Measurements from ENCODE around the gene TRMT1.
"Not testable (repeated sequence)": the region's sequence is repeated elsewhere in the genome, so short reads cannot be mapped to it uniquely, and the experiment has no call there.

Gene TRMT1

DNA sequence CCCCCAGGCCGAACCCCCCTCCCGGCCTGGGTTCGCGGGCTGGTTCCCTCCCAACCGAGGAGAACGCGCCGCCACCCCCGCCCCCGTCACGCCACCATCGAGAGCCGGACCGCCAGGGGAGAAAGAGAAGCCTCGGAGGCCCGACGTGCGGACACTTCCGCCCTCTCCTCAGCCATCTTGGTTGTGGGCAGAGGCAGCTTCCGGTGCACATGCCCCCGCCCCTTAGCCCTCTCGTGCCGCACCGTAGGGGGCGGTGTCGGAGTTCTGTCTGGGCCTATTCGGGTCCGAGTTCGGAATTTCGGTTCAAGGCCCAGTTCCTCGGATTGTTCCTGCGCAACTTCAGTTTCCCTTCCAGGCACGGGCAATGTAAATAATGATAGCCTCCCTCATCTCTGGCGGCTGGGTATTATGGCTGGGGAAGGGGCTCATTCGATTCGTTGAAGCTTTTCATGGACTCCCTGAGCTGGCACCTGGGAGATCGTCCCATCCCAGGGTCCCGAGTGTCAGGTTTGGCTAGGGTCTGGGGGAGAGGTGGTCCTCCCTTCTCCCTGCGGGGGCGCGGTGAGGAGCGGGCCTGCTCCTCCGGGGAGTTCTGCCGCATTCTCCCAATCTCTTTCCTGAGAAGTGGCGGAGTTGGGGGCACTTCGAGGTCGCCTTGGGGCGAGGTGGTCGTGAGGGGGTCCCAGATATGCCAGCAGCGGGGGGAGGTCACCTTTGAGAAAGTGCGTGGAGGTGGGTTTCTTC, 33.8 kb upstream of the TRMT1 start, which contains the start of the genes IER2 and STX10:
Gene IER2 (plus strand): TSS at position 225 of the 744 bp plus-strand sequence. CDS start 2,776 bp downstream, outside the sequence.
Gene STX10 (minus strand): TSS at position 189 of the 744 bp plus-strand sequence. CDS start 202 bp downstream, outside the sequence.
- peak; percentile 89 for DNase-seq

DNA sequence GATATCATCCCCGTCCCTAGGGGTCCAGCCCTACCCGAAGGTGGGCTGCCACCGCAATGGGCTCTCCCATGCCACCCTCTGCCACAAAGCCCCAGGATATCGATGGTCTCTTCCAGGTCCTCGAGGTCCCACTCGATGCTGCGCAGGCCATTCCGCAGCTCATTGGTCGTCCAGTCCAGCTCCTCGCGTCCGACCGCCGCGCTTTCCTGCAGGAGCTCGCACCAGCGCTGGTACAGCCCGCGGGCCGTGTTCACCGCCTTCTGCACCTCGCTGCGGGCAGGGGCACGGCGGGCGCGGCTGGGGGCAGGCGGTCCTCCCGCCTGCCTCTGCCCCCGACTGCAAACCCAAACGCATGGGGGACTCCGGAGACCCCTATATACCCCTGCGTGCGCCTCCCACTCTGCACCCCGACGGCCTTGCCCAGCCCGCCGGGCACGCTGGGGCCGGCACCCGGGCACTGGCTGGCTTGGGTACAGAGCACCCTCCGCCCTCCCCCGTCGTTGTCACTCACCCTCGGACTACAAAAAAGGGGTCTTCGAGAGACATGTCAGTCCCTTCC, 33.2 kb upstream of the TRMT1 start:
- DNase-seq = peak; percentile 34

GRCh38 chr19:13149173-13149627, 32.7 kb upstream of the TRMT1 start:
- DNase-seq = not testable (repeated sequence)

DNA sequence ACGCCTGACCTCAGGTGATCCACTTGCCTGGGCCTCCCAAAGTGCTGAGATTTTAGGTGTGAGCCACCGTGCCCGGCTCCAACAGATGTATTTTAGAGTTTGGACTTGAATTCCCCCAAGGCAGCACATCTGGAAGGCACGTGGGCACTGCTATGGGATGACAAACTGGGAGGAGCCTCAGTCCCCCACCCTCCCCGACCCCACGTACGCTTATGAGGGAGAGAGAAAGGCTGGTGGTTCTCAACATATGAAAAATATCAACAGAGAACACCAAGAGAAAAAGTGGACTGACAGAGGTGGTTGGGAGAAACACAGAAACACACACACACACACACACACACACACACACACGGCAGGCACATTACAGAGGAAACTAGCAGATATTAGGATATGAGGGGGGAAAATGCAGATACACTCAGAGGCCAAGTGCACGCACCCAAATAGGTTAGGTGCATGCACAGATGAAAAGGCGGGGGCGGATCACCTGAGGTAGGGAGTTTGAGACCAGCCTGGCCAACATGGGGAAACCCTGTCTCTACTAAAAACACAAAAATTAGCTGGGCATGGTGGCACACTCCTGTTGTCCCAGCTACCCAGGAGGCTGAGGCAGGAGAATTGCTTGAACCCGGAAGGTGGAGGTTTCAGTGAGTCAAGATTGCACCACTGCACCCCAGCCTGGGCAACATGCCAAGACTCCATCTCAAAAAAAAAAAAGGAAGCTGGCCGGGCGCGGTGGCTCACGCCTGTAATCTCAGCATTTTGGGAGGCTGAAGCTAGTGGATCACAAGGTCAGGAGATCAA, 30.4 kb upstream of the TRMT1 start:
- DNase-seq = no peak

DNA sequence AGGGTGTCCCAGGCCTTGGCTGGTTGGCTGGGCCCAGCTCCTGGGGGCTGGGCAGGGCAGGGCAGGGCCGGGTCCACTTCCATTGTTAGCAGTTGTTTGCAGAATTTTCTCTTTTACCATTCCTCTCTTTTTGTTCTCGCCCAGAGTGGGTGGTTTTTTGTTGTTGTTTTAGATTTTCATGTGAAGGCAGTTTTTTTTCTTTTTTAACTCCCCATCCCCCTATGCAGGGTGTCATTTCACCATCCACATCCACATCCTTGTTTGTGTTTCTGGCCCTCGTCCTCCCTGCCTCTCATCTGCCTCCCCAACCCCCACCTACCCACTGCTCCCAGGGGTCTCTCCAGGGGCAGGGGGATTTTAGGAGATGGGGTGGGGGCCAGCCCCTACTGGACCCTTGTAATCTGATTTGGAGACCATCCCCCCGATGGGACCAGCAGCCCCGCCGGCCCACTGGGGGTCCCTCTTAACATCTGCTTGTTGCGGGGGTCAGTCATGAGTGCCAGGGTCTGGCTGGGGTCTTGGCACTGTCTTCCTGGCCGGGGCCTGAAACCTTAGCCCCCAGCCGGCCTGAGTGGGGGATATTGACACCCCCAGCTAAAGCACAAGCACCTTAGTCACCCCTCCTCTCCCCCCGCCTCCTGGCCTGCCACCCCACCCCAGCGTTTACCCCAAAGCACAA, 23.2 kb upstream of the TRMT1 start:
- DNase-seq = no peak

- no peak for DNase-seq
These were observed 22.3 kb upstream of the TRMT1 start for GRCh38 chr19:13138916-13139198.

- no peak for DNase-seq
These were observed 21.8 kb upstream of the TRMT1 start for GRCh38 chr19:13138171-13138915.

DNA sequence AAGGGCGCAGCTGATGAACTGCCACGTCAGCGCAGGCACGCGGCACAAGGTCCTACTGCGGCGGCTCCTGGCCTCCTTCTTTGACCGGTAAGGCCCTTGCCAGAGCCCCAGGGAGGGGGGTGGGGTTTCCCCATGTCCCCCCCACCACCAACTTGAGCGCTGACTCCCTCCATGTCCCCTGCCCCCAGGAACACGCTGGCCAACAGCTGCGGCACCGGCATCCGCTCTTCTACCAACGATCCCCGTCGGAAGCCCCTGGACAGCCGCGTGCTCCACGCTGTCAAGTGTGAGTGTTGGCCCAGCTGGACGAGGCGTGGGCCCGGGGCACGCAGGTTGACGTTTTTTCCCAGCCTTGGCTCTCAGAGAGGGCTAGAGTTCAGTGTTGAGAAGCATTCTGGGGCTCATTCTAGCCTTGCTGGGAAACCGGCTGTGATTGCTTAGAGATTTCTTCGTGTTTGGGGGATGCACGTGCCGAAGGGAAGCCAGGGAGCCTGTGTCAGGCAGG, 20.8 kb upstream of the TRMT1 start:
- no peak for DNase-seq

GRCh38 chr19:13135068-13136062, 18.8 kb upstream of the TRMT1 start:
- no peak for DNase-seq

GRCh38 chr19:13134626-13135025, 18.1 kb upstream of the TRMT1 start:
- DNase-seq = no peak

- DNase-seq = no peak
These were observed 16.8 kb upstream of the TRMT1 start for GRCh38 chr19:13133241-13133870.

- DNase-seq = no peak
These were observed 16.1 kb upstream of the TRMT1 start for GRCh38 chr19:13132471-13133180.

DNA sequence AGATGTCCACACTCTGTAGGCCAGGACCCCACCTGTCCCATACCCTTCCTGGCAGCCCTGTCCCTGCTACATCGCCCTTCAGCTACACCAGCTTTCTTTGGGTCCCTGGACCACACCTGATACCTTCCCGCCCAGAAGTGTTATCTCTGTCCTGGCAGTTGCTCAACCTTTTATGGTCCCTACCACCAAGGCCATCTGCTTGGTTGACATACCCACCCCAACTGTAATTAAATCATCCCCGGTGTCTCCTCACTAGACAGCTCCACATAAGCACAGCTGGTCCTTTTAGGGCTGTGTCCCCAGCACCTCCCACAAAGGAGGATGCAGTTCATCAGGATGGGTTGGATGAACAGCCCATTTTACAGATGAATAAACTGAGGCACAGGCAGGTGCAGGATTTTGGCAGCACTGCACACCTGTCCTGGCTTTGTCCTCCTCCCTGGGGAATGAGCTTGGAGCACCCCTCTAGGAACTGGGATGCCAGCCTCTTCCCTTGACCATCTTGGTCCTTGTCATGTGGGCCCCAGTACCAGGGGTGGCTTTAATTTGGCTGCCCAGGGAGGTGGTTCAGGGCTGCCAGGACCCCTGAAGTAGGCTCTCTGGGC, 14.4 kb upstream of the TRMT1 start:
- no peak for DNase-seq

GRCh38 chr19:13129384-13129783, 12.8 kb upstream of the TRMT1 start:
- no peak for DNase-seq

DNA sequence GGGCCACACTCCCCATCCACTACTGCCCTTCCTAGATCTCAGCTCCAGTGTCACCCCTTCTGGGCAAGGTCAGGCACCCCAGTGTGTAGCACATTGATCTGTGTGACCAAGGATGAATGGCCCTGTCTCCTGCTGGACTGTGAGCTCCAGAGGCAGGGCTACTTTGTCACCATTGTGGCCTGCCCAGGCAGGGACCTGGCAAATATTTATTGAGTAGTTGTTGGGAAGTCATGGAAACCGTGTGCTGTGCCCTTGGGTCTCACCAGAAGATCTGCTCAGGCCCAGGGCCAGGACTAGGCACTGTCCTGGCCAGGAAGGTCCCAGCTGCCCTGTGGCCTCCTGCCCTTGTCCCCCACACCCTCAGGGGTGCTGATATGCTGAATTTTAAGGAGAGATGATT, 12.0 kb upstream of the TRMT1 start:
- DNase-seq = no peak

GRCh38 chr19:13127811-13128575, 11.5 kb upstream of the TRMT1 start:
- no peak for DNase-seq

DNA sequence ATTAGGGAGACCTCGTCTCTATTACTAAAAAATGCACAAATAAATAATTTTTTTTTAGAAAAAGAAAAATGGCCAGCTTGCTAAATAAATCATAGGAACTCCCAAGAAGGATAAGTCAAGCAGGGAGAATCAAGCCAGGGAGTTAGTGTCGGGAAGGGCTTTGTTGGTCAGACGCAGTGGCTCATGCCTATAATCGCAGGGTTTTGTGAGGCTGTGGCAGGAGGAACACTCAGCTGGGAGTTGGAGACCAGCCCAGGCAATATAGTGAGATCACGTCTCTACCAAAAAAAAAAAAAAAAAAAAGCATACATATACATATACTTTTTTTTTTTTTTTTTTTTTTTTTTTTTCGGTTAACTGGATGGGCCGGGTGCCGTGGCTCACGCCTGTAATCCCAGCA, 10.5 kb upstream of the TRMT1 start:
- no peak for DNase-seq
